ENCODE results near the gene ZNF614. TPM values are rescaled to one million over a fixed set of nuclear protein-coding genes. Genes with fewer than 3 reads are reported as not detected.

The ZNF614 gene
- total and polyA plus RNA-seq, 9 of the 15 experiments (the other 6 are each of a cell fraction or from before 2014, with no cell fraction given) = 4.9 to 16.3 (median 11.4) TPM

GRCh38 chr19:52048555-52049501 lies 20.6 kb upstream of the ZNF614 start, which contains the start of gene ZNF432 (continued):
- TF ChIP-seq DPF2 (IDR thresholded peaks at IDR 0.05) = 0 out of 2 replicates have a peak, but pooled peaks have one; percentile 27
- TF ChIP-seq FOXA3 (CRISPR knock-in tag; conservative IDR thresholded peaks at IDR 0.05 in 1 of 2, IDR thresholded peaks at IDR 0.05 in 1 of 2) = peak in 1 of 2 experiments; percentile 46; a peak in 1 of 4 replicates
- peak; percentile 77 for TF ChIP-seq ARID4B (CRISPR knock-in tag; IDR thresholded peaks at IDR 0.05)
- TF ChIP-seq ETS2 (tag; IDR thresholded peaks at IDR 0.05; ENCODE audit: borderline replicate concordance, poor library complexity, severe bottlenecking) = no peak
- TF ChIP-seq GABPA (tag; conservative IDR thresholded peaks at IDR 0.05; ENCODE audit: low read depth) = peak; percentile 79
- peak; percentile 56; the same call in 1 of the 2 replicates for TF ChIP-seq TFAP4 (CRISPR knock-in tag; IDR thresholded peaks at IDR 0.05; ENCODE audit: borderline replicate concordance)
- TF ChIP-seq, protein P1, sequence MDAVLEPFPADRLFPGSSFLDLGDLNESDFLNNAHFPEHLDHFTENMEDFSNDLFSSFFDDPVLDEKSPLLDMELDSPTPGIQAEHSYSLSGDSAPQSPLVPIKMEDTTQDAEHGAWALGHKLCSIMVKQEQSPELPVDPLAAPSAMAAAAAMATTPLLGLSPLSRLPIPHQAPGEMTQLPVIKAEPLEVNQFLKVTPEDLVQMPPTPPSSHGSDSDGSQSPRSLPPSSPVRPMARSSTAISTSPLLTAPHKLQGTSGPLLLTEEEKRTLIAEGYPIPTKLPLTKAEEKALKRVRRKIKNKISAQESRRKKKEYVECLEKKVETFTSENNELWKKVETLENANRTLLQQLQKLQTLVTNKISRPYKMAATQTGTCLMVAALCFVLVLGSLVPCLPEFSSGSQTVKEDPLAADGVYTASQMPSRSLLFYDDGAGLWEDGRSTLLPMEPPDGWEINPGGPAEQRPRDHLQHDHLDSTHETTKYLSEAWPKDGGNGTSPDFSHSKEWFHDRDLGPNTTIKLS (IDR thresholded peaks at IDR 0.05; ENCODE audit: borderline replicate concordance, low read depth) = peak; percentile 71; the same call in 1 of the 2 replicates
- peak; percentile 27 for TF ChIP-seq CHD1 (IDR thresholded peaks at IDR 0.05; ENCODE audit: low read length)
- TF ChIP-seq POLR2B (IDR thresholded peaks at IDR 0.05; ENCODE audit: low read depth, partially characterized antibody) = peak; percentile 62
- TF ChIP-seq ZFP36 (IDR thresholded peaks at IDR 0.05; ENCODE audit: low read depth, low read length, partially characterized antibody) = peak; percentile 7
- TF ChIP-seq, protein P2, sequence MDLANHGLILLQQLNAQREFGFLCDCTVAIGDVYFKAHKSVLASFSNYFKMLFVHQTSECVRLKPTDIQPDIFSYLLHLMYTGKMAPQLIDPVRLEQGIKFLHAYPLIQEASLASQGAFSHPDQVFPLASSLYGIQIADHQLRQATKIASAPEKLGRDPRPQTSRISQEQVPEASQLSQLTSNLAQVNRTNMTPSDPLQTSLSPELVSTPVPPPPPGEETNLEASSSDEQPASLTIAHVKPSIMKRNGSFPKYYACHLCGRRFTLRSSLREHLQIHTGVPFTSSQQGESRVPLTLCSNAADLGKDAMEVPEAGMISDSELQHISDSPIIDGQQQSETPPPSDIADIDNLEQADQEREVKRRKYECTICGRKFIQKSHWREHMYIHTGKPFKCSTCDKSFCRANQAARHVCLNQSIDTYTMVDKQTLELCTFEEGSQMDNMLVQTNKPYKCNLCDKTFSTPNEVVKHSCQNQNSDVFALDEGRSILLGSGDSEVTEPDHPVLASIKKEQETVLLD (IDR thresholded peaks at IDR 0.05) = peak; percentile 87
- no peak for TF ChIP-seq ZNF740 (CRISPR knock-in tag; IDR thresholded peaks at IDR 0.05)
- TF ChIP-seq ZNF740 (tag; IDR thresholded peaks at IDR 0.05) = no peak
- TF ChIP-seq ZBTB1 (CRISPR knock-in tag; IDR thresholded peaks at IDR 0.05; ENCODE audit: borderline replicate concordance, low read depth) = no peak

All from K562 (cell line).